Activated CD4-positive, alpha-beta T cell treated with anti-CD3 and anti-CD28 coated beads for 1 hour (primary cell): ENCODE data around the gene VTA1.
A peak's percentile ranks its signal among the peaks of the same experiment; 100 is the strongest.
"Not testable (repeated sequence)": the region's sequence is repeated elsewhere in the genome, so short reads cannot be mapped to it uniquely, and the experiment has no call there.

Experiments used
- DNase-seq: peaks from one replicate; pipeline ENCODE4 v3.0.0-alpha.2; 2020

Gene VTA1

GRCh38 chr6:142146828-142147662 lies at the start of gene VTA1, which contains the start of gene NMBR:
TSS of gene VTA1 (plus strand) at chr6:142147263. CDS start at chr6:142147288, 25 bp downstream.
TSS of gene NMBR (minus strand) at chr6:142147122. CDS start at chr6:142088658, 58,464 bp downstream.
- DNase-seq, result peak; percentile 93

GRCh38 chr6:142104820-142105219 lies 42.2 kb upstream of the VTA1 start:
- not testable (repeated sequence) for DNase-seq

- DNase-seq, result not testable (repeated sequence)
Measured at GRCh38 chr6:142110820-142111219, 36.2 kb upstream of the VTA1 start.

- peak; percentile 19 for DNase-seq
Measured at GRCh38 chr6:142112451-142113061, 34.5 kb upstream of the VTA1 start.

- DNase-seq, result no peak
Measured at GRCh38 chr6:142117366-142117765, 29.7 kb upstream of the VTA1 start.

- no peak for DNase-seq
Measured at GRCh38 chr6:142118328-142118727, 28.7 kb upstream of the VTA1 start.

GRCh38 chr6:142118925-142119324 lies 28.1 kb upstream of the VTA1 start:
- DNase-seq, result no peak

- DNase-seq, result no peak
Measured at GRCh38 chr6:142121342-142121741, 25.7 kb upstream of the VTA1 start.

- DNase-seq, result no peak
Measured at GRCh38 chr6:142130814-142131213, 16.2 kb upstream of the VTA1 start.

GRCh38 chr6:142132625-142133024 lies 14.4 kb upstream of the VTA1 start, which contains the start of gene GJE1:
TSS of gene GJE1 (plus strand) at chr6:142132925. CDS start at chr6:142133159, 234 bp downstream.
- DNase-seq, result no peak

- no peak for DNase-seq
Measured at GRCh38 chr6:142138876-142139275, 8.2 kb upstream of the VTA1 start.

GRCh38 chr6:142141531-142141930 lies 5.5 kb upstream of the VTA1 start:
- not testable (repeated sequence) for DNase-seq

GRCh38 chr6:142152746-142153145 lies 5.7 kb downstream of the VTA1 start:
- no peak for DNase-seq

- DNase-seq, result no peak
Measured at GRCh38 chr6:142153196-142153595, 6.1 kb downstream of the VTA1 start.

GRCh38 chr6:142154336-142154735 lies 7.3 kb downstream of the VTA1 start:
- no peak for DNase-seq

GRCh38 chr6:142155091-142155490 lies 8.0 kb downstream of the VTA1 start:
- no peak for DNase-seq

- DNase-seq, result no peak
Measured at GRCh38 chr6:142155895-142156757, 9.1 kb downstream of the VTA1 start.

- not testable (repeated sequence) for DNase-seq
Measured at GRCh38 chr6:142156758-142157068, 9.7 kb downstream of the VTA1 start.

- DNase-seq, result no peak
Measured at GRCh38 chr6:142162780-142163179, 15.7 kb downstream of the VTA1 start.

- DNase-seq, result no peak
Measured at GRCh38 chr6:142165227-142165626, 18.2 kb downstream of the VTA1 start.

GRCh38 chr6:142167071-142167470 lies 20.0 kb downstream of the VTA1 start:
- no peak for DNase-seq

GRCh38 chr6:142167486-142167885 lies 20.4 kb downstream of the VTA1 start:
- DNase-seq, result no peak

GRCh38 chr6:142171351-142171750 lies 24.3 kb downstream of the VTA1 start:
- no peak for DNase-seq
